Bronchial epithelial cell (primary cell): ENCODE data around the gene ROS1. TPM values are rescaled to one million over a fixed set of nuclear protein-coding genes. Genes with fewer than 3 reads are reported as not detected.

Source experiments
- DNase-seq: peaks from one replicate; pipeline ENCODE4 v3.0.0-alpha.2; 2010; ENCODE audit warnings: low read depth
- FAIRE-seq: peaks from 2 replicates; lab custom pipeline; 2011; peaks lifted over from hg19 to GRCh38; lab: Jason Lieb, UNC
- H3K27me3 ChIP-seq: 2 replicates; pipeline ENCODE4 v1.5.1; 2011; ENCODE audit warnings: low read length; ENCODE audit not compliant: control insufficient read depth, insufficient read depth
- H3K36me3 ChIP-seq: 2 replicates; pipeline ENCODE4 v1.5.1; 2011; ENCODE audit warnings: low read length; ENCODE audit not compliant: control insufficient read depth, insufficient read depth
- H3K4me3 ChIP-seq: 2 replicates; pipeline ENCODE4 v1.5.1; 2011; ENCODE audit warnings: mild to moderate bottlenecking, low read depth, low read length, control low read depth
- total RNA-seq: library from RNA; depleted of rRNA; stranded (reverse); fragments of >200 nt; gene quantifications from 2 replicates; pipeline ENCODE4 v1.2.1, GENCODE V29; 2014
- TF ChIP-seq, protein P1 (sequence below): IDR thresholded peaks from 2 replicates; pipeline ENCODE4 v1.5.1; 2011; ENCODE audit warnings: mild to moderate bottlenecking, moderate library complexity, low read length, control low read depth, inconsistent platforms; ENCODE audit not compliant: insufficient read depth, severe bottlenecking

Gene ROS1
- total RNA-seq, 1 donor from 2014 or later = 0.26 TPM

DNA sequence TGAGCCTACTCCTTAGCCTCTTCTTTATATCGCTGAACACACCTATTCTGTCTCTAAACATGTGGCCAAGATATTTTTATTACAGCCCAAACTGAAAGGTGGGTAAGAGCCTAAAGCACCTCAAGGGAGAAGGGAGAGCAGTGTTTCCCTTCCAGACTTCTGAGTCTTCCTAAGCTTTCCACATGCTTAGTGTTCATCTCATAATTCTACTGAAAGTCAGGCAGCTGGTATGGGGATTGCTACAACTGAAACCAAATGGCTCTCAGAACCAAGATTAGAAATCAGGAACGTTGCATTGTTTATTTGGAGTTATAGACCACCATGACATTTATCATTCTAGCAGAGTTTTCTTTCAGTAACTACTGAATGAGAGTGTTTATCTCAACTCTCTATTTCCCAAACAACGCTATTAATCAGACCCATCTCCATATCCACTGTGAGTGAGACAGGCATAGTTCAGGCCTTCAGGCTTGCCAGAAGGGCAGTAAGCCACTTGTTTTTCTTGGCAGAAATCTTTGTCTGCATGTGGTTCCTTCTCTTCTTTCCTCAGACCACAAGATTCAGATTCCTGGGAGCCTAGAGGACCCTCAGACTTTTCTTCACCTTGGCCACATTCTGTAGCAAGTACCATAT lies 137.5 kb downstream of the ROS1 start:
- TF ChIP-seq, protein P1, sequence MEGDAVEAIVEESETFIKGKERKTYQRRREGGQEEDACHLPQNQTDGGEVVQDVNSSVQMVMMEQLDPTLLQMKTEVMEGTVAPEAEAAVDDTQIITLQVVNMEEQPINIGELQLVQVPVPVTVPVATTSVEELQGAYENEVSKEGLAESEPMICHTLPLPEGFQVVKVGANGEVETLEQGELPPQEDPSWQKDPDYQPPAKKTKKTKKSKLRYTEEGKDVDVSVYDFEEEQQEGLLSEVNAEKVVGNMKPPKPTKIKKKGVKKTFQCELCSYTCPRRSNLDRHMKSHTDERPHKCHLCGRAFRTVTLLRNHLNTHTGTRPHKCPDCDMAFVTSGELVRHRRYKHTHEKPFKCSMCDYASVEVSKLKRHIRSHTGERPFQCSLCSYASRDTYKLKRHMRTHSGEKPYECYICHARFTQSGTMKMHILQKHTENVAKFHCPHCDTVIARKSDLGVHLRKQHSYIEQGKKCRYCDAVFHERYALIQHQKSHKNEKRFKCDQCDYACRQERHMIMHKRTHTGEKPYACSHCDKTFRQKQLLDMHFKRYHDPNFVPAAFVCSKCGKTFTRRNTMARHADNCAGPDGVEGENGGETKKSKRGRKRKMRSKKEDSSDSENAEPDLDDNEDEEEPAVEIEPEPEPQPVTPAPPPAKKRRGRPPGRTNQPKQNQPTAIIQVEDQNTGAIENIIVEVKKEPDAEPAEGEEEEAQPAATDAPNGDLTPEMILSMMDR = no peak
- FAIRE-seq (no peak), DNase-seq (no peak)
- no peaks in the 10 kb centered on the region for H3K36me3 ChIP-seq
- H3K27me3 ChIP-seq = no peaks in the 10 kb centered on the region
- no peak overlapping the region for H3K4me3 ChIP-seq

DNA sequence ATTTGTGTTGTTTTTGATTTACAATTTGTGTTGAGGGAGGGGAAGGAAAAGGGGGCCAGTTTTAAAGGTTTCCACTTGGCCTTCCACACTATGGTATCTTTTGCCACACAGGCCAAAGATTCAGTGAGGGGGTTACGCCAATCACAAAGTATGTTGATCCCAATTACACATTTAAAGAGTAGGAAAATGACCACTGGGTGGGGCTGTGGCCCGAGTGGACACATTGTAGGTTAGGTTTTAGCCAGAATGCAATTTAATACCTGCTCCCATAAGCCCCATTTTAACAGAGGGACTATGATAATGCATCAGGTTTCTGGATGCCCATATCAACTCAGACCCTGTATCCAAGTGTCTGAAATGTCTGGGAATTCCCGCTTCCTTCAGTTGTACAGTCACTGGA lies 144.8 kb downstream of the ROS1 start:
- no peaks in the 10 kb centered on the region for H3K27me3 ChIP-seq
- DNase-seq (no peak), FAIRE-seq (no peak)
- H3K4me3 ChIP-seq = no peak overlapping the region
- no peaks in the 10 kb centered on the region for H3K36me3 ChIP-seq
- TF ChIP-seq, protein P1 = no peak

DNA sequence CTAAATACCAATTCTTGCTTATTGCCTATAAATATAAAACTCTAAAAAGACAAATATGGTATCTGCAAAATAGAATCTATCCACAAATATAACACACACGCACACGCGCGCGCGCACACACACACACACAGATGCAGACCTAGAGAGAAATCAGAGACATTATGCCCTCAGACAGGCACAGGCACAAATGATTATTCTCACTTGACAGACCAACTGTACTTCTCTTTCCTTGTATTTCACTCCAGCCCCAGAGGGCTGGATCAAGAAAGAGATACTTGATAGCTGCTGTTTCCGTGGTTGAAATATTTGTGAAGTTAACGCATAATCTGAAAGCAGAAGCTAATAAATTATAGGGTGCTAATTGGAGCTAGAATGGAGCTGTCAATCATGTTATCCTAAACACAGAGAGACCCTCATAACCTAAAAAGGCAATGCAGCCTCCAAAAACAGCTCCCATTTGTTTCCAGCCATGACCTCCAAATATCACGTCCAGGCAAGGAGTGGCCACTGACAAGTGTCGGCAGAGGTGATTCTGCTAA lies 148.9 kb downstream of the ROS1 start:
- no peak for FAIRE-seq
- Histone ChIP-seq H3K4me3 (no peak overlapping the region), H3K27me3 (peaks cover 6% of the 10 kb centered on the region)

DNA sequence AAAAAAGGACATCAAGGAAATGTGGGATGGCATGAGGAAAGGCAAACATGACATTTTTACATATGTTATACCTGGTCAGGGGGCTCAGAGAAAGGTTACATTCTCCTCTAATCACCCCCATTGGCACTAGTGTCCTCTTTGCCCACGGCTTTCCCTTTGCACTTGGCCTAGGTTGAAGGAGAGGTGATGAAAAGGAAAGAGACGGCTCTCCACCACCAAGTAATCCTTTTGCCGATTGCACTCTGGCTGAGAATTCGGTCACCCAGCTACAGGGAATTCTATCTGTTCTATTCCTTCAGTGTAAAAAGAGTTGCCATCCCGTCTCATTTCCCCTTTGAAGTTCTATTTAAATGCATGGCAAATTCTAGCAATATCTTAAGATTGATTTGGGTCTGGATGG lies 150.0 kb downstream of the ROS1 start:
- no peak for FAIRE-seq

More for the DNA sequence above, 148.9 kb downstream of the ROS1 start:
- TF ChIP-seq, protein P1 = no peak
- no peak for DNase-seq
- no peaks in the 10 kb centered on the region for H3K36me3 ChIP-seq

DNA sequence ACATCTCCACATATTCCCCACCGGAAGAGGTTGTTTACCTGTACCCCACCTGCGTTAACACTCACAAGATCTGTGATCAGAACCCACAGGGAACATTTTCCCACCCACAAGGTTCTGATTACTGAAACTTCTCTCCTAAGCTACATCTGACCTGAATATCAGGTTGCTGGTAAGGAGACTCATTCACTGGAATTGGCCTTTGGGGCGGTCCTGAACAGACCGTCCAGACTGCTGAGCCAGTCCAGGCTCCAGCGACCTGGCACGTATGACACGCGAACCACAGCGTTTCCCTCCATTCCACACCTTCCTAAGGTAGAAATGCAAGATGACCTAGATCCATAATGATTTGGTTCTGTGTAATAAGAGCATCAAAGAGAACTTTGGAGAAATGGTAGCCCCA lies 150.5 kb downstream of the ROS1 start:
- TF ChIP-seq, protein P1 = no peak
- FAIRE-seq = no peak
- no peaks in the 10 kb centered on the region for H3K36me3 ChIP-seq
- DNase-seq = no peak
- H3K27me3 ChIP-seq = peaks cover 15% of the 10 kb centered on the region
- no peak overlapping the region for H3K4me3 ChIP-seq

More for the DNA sequence above, 150.0 kb downstream of the ROS1 start:
- peaks cover 12% of the 10 kb centered on the region for H3K27me3 ChIP-seq
- H3K4me3 ChIP-seq = no peak overlapping the region
- DNase-seq = no peak
- TF ChIP-seq, protein P1 = no peak
- H3K36me3 ChIP-seq = no peaks in the 10 kb centered on the region
